Prostate gland (tissue), 2 donors: ENCODE results near the gene TRIL.

Experiments used
- POLR2A ChIP-seq: fragments of 450-650 bp; IDR thresholded peaks from one replicate; pipeline ENCODE4 v1.6.1; 2016; ENCODE audit warnings: antibody characterized with exemption, mild to moderate bottlenecking
- POLR2AphosphoS5 ChIP-seq: sonication (generic); formaldehyde crosslinking; IDR thresholded peaks from one replicate; pipeline ENCODE4 v1.6.1; 2017; ENCODE audit warnings: antibody characterized with exemption
- TF ChIP-seq, protein P1 (sequence below), 4 experiments: fragments of 200-600 bp in 2 of 4; fragments of 450-650 bp in 2 of 4; sonication (generic) in 2 of 4; IDR thresholded peaks; 1 replicate in 3 of 4; 2 replicates in 1 of 4; pipeline ENCODE4 v1.5.1; 2016 to 2019; ENCODE audit warnings: antibody characterized with exemption in 4 of 4, mild to moderate bottlenecking in 2 of 4, moderate library complexity in 2 of 4

DNA sequence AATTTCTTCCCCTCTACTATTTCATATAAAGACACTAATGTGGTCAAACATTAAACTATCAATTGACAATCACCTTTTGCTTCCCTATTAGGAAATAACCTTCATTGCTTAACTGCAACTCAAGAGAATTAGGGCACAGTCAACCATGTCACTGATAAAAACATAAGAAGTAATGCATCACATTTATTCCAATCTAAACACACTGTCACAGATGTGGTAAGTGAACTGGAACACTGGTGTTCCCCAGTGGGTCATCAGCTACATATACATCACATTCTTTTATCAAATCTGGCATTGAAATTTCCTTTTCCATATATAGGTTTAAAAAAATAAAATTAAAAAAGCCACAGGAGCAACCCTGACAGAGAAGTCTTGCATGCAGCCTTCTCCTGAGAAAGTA, 3.7 kb downstream of the TRIL start:
- TF ChIP-seq, protein P1, sequence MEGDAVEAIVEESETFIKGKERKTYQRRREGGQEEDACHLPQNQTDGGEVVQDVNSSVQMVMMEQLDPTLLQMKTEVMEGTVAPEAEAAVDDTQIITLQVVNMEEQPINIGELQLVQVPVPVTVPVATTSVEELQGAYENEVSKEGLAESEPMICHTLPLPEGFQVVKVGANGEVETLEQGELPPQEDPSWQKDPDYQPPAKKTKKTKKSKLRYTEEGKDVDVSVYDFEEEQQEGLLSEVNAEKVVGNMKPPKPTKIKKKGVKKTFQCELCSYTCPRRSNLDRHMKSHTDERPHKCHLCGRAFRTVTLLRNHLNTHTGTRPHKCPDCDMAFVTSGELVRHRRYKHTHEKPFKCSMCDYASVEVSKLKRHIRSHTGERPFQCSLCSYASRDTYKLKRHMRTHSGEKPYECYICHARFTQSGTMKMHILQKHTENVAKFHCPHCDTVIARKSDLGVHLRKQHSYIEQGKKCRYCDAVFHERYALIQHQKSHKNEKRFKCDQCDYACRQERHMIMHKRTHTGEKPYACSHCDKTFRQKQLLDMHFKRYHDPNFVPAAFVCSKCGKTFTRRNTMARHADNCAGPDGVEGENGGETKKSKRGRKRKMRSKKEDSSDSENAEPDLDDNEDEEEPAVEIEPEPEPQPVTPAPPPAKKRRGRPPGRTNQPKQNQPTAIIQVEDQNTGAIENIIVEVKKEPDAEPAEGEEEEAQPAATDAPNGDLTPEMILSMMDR (IDR thresholded peaks at IDR 0.05) = no peak
- no peak for TF ChIP-seq POLR2A
- TF ChIP-seq POLR2AphosphoS5 = no peak
